ENCODE measurements around the gene ACTR1B.

GRCh38 chr2:97701851-97702465, 38.1 kb upstream of the ACTR1B start:
- TF ChIP-seq EZH2 (IDR thresholded peaks at IDR 0.05; ENCODE audit: borderline replicate concordance) = no peak
- no peak for TF ChIP-seq CTCF (IDR thresholded peaks at IDR 0.05; ENCODE audit: poor library complexity)

All from hepatocyte (in vitro differentiated cells).